Transverse colon (tissue), 4 donors: ENCODE results near the gene LRRC73. TPM values are rescaled to one million over a fixed set of nuclear protein-coding genes. Genes with fewer than 3 reads are reported as not detected.
"Not testable (repeated sequence)": the region's sequence is repeated elsewhere in the genome, so short reads cannot be mapped to it uniquely, and the experiment has no call there.

ENCODE experiments used
- DNase-seq: peaks from one replicate; pipeline ENCODE4 v3.0.0-alpha.2; 2019
- H3K27ac ChIP-seq, 4 donors: fragments of 200-600 bp; sonication (generic); 2 replicates each; pipeline ENCODE4 v1.5.1; 2016 to 2018; ENCODE audit warnings: inconsistent platforms in 4 of 4
- H3K27me3 ChIP-seq: fragments of 200-600 bp; sonication (generic); 2 replicates; pipeline ENCODE4 v1.5.1; 2017; ENCODE audit warnings: inconsistent platforms
- H3K36me3 ChIP-seq, 4 donors: fragments of 200-600 bp; sonication (generic); 2 replicates each; pipeline ENCODE4 v1.5.1; 2017 to 2019; ENCODE audit warnings: inconsistent platforms in 4 of 4
- H3K4me1 ChIP-seq, 4 donors: fragments of 200-600 bp; sonication (generic); 2 replicates each; pipeline ENCODE4 v1.5.1; 2017 to 2020; ENCODE audit warnings: inconsistent platforms in 4 of 4
- H3K4me3 ChIP-seq, 4 donors: fragments of 200-600 bp; sonication (generic); 1 replicate in 1 of 4; 2 replicates in 3 of 4; pipeline versions ENCODE4 v1.5.1 to v1.6.1; 2017 to 2019; ENCODE audit warnings: inconsistent platforms in 4 of 4
- H3K9me3 ChIP-seq, 2 donors: fragments of 200-600 bp; sonication (generic); 2 replicates each; pipeline ENCODE4 v1.5.1; 2017 to 2019; ENCODE audit warnings: inconsistent platforms in 2 of 2
- CTCF ChIP-seq, 5 experiments: fragments of 200-600 bp in 3 of 5; fragments of 450-650 bp in 2 of 5; sonication (generic) in 3 of 5; IDR thresholded peaks; 1 replicate in 2 of 5; 2 replicates in 3 of 5; pipeline ENCODE4 v1.5.1; 2016 to 2017; ENCODE audit warnings: antibody characterized with exemption in 5 of 5, inconsistent platforms in 3 of 5, mild to moderate bottlenecking in 2 of 5, moderate library complexity in 1 of 5
- EP300 ChIP-seq: sonication (generic); formaldehyde crosslinking; IDR thresholded peaks from one replicate; pipeline ENCODE4 v1.6.1; 2017; ENCODE audit warnings: antibody characterized with exemption, low read depth
- POLR2A ChIP-seq: fragments of 450-650 bp; IDR thresholded peaks from one replicate; pipeline ENCODE4 v1.6.1; 2016; ENCODE audit warnings: antibody characterized with exemption, mild to moderate bottlenecking, moderate library complexity
- POLR2AphosphoS5 ChIP-seq, 3 donors: sonication (generic); formaldehyde crosslinking; IDR thresholded peaks; one replicate each; pipeline ENCODE4 v1.6.1; 2016; ENCODE audit warnings: antibody characterized with exemption in 3 of 3
- WGBS, 2 donors: methylation state at CpG; one replicate each; pipeline ENCODE4 v1.1.5; 2018; ENCODE audit warnings: low coverage in 1 of 2; 5-methylcytosine and 5-hydroxymethylcytosine counted together
- in situ Hi-C, 4 donors: fragments of 200-750 bp; cut with MboI; loops; one replicate each; pipeline versions ENCODE4 v1.15.0 to v1.15.1; 2017; ENCODE audit warnings: low sequenced_read_pairs in 3 of 4, low pct_ligation_motif_present in 1 of 4, low pct_unique_long_range_greater_than_20kb in 1 of 4
- intact Hi-C: fragments of 100-400 bp; cut with DNase I; formaldehyde crosslinking; loops from one replicate; pipeline ENCODE4 v1.15.1; 2023; ENCODE audit warnings: low total_unique reads
- total RNA-seq, 4 donors: library from RNA; depleted of rRNA; stranded (reverse); fragments of >200 nt; gene quantifications; one replicate each; pipeline ENCODE4 v1.1.0, GENCODE V29; 2016

The LRRC73 gene
- total RNA-seq, 4 donors from 2014 or later, result 0.60 to 0.96 TPM; not detected in 2

- no peak overlapping the region for H3K27ac ChIP-seq
- TF ChIP-seq POLR2A, result no peak
- TF ChIP-seq EP300, result no peak
- TF ChIP-seq CTCF (IDR thresholded peaks at IDR 0.05), result no peak
- no peak for TF ChIP-seq POLR2AphosphoS5 (IDR thresholded peaks at IDR 0.05)
- H3K4me1 ChIP-seq, result no peaks in the 10 kb centered on the region
- intact Hi-C loops (no loop called here), in situ Hi-C loops (no loop called here)
- 84 to 87% methylated on average over 6 to 8 of the region's 8 CpGs for WGBS, 2 donors
- H3K4me3 ChIP-seq, result no peak overlapping the region
- DNase-seq, result no peak
- no peaks in the 10 kb centered on the region for H3K27me3 ChIP-seq
- H3K36me3 ChIP-seq, result peaks cover 0 to 41% (median 11%) of the 10 kb centered on the region in 4 donors
- no peaks in the 10 kb centered on the region for H3K9me3 ChIP-seq
Observed at GRCh38 chr6:43541774-43542471, 31.8 kb upstream of the LRRC73 start.

GRCh38 chr6:43540507-43540906, 30.4 kb upstream of the LRRC73 start:
- TF ChIP-seq EP300, result no peak
- no peak for TF ChIP-seq CTCF (IDR thresholded peaks at IDR 0.05)
- TF ChIP-seq POLR2A, result no peak
- no peak for TF ChIP-seq POLR2AphosphoS5 (IDR thresholded peaks at IDR 0.05)
- Histone ChIP-seq H3K27ac (no peak overlapping the region), H3K4me1 (no peaks in the 10 kb centered on the region), H3K27me3 (no peaks in the 10 kb centered on the region), H3K36me3 (peaks cover 0 to 31% (median 8%) of the 10 kb centered on the region in 4 donors), H3K4me3 (no peak overlapping the region), H3K9me3 (no peaks in the 10 kb centered on the region)
- DNase-seq, result no peak
- in situ Hi-C loops, result no loop called here
- 94 to 100% methylated on average over 5 of the region's 5 CpGs for WGBS, 2 donors
- intact Hi-C loops, result no loop called here

- H3K27me3 ChIP-seq, in situ Hi-C loops, H3K4me3 ChIP-seq, intact Hi-C loops, H3K4me1 ChIP-seq, H3K27ac ChIP-seq, DNase-seq, H3K9me3 ChIP-seq: not testable (repeated sequence)
- peaks cover 0 to 27% (median 7%) of the 10 kb centered on the region in 4 donors for H3K36me3 ChIP-seq
- WGBS, 2 donors, result 98 to 100% methylated on average over 7 to 20 of the region's 20 CpGs
Observed at GRCh38 chr6:43539409-43539808, 29.3 kb upstream of the LRRC73 start.

GRCh38 chr6:43538986-43539385, 28.8 kb upstream of the LRRC73 start:
- in situ Hi-C loops, H3K27ac ChIP-seq, H3K27me3 ChIP-seq, H3K4me3 ChIP-seq, H3K4me1 ChIP-seq, H3K9me3 ChIP-seq, intact Hi-C loops, DNase-seq: not testable (repeated sequence)
- peaks cover 0 to 23% (median 5%) of the 10 kb centered on the region in 4 donors for H3K36me3 ChIP-seq
- WGBS, 2 donors, result 96 to 100% methylated on average over 7 to 13 of the region's 17 CpGs

- no peak for TF ChIP-seq POLR2AphosphoS5 (IDR thresholded peaks at IDR 0.05)
- no peak for TF ChIP-seq EP300
- TF ChIP-seq POLR2A, result no peak
- no peak for TF ChIP-seq CTCF (IDR thresholded peaks at IDR 0.05)
- DNase-seq, result no peak
- Histone ChIP-seq H3K36me3 (peaks cover 0 to 35% (median 12%) of the 10 kb centered on the region in 4 donors), H3K27ac (no peak overlapping the region), H3K4me3 (no peak overlapping the region), H3K9me3 (no peaks in the 10 kb centered on the region), H3K27me3 (no peaks in the 10 kb centered on the region), H3K4me1 (no peaks in the 10 kb centered on the region)
- in situ Hi-C loops, result no loop called here
- intact Hi-C loops, result no loop called here
- 94% methylated on average over 1 of the region's 1 CpG; no CpG with 5 or more reads in 1 of the 2 donors for WGBS, 2 donors
Observed at GRCh38 chr6:43532201-43532600, 22.1 kb upstream of the LRRC73 start.
